B cell (primary cell): ENCODE results near the gene AADAC.
"Not testable (repeated sequence)": the region's sequence is repeated elsewhere in the genome, so short reads cannot be mapped to it uniquely, and the experiment has no call there.

Experiments
- EZH2 ChIP-seq: IDR thresholded peaks from 2 replicates; pipeline ENCODE4 v1.6.1; 2012; ENCODE audit warnings: borderline replicate concordance, low read depth, mild to moderate bottlenecking, moderate library complexity, low read length; ENCODE audit not compliant: insufficient read depth, poor library complexity, severe bottlenecking
- TF ChIP-seq, protein P1 (sequence below): fragments of 200-600 bp; IDR thresholded peaks from one replicate; pipeline ENCODE4 v1.8.0; 2022; ENCODE audit warnings: antibody characterized with exemption, mild to moderate bottlenecking

GRCh38 chr3:151764699-151765098 is 49.2 kb upstream of the AADAC start:
- TF ChIP-seq, protein P1, sequence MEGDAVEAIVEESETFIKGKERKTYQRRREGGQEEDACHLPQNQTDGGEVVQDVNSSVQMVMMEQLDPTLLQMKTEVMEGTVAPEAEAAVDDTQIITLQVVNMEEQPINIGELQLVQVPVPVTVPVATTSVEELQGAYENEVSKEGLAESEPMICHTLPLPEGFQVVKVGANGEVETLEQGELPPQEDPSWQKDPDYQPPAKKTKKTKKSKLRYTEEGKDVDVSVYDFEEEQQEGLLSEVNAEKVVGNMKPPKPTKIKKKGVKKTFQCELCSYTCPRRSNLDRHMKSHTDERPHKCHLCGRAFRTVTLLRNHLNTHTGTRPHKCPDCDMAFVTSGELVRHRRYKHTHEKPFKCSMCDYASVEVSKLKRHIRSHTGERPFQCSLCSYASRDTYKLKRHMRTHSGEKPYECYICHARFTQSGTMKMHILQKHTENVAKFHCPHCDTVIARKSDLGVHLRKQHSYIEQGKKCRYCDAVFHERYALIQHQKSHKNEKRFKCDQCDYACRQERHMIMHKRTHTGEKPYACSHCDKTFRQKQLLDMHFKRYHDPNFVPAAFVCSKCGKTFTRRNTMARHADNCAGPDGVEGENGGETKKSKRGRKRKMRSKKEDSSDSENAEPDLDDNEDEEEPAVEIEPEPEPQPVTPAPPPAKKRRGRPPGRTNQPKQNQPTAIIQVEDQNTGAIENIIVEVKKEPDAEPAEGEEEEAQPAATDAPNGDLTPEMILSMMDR, result not testable (repeated sequence)
- TF ChIP-seq EZH2, result not testable (repeated sequence)
